CD4-positive, alpha-beta T cell treated with Interleukin-12 subunit alpha and Interleukin-12 subunit beta, for 1 hour (primary cell): ENCODE results near the gene RECQL.
"Not testable (repeated sequence)": the region's sequence is repeated elsewhere in the genome, so short reads cannot be mapped to it uniquely, and the experiment has no call there.

Source experiments
- DNase-seq: peaks from one replicate; pipeline ENCODE4 v3.0.0-alpha.2; 2020

Gene RECQL

DNA sequence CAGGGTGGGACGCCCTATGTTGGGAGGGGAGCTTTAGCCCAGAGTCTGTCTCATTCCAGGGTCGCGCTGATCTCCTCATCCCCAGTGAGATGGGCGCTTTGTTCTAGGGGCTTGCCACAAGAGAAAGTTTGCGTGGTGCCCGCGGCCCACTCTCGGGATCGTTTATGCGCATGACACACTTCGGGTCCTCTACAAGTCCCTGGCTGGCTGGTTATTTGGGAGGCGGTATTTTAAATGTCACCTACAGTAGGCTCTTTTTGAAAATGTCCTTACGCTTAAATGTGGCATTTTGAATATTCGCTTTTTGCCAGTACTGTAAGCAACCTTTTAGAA, 695 bp upstream of the RECQL start:
- DNase-seq: peak; percentile 41

DNA sequence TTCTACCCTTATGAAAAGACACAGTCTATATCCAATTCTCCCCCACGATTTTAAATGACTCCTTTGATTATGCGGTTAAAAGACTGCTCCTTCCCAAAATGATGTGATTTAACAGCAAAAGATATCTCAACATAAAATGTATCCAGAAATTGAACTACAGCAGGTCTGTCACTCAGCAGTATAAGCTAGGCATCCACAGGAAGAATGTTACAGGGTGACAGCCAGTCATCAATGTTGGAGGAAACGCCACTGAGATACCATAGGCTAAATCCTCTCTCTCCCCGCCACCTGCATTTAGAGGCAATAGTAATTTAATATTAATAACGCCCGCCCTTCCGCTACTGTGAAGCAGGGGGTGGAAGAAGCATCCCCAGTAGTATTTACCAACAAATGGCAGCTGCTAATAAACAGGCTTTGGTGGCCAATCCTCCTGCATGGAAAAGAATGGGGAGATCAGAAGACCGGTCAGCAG, 613 bp downstream of the RECQL start:
- no peak for DNase-seq

DNA sequence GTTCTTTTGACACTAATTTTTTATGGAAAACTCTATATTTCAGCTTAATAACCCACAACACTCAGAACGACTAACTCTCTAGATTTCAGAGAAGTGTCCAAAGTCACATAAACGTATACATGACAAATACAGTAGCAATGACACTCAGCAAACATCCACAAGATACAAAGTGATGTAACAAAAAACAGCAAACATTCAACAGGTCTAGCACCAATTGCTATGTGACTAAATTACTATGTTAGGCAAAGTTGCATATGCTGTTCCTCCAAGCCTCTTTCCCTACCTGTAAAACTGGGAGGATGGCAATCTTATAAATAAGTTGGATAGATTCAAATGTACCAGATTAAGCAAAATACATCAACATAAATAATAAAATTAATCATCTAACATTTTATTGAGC, 1.7 kb downstream of the RECQL start:
- no peak for DNase-seq

DNA sequence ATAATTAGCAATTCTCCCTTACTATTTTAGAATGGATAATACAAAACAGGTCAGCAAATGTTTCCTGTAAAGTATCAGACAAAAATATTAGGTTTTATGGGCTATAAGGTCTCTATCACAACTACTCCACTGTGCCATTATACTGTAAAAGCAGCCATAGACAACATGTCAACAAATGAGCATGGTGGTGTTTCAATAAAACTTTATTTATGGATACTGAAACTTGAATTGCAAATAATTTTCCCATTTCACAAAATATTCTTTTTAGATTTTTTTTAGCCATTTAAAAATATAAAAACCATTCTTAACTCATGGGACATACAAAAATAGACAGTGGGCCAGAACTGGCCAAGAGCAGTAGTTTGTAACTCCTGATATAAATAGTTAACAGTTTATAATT, 15.4 kb downstream of the RECQL start:
- no peak for DNase-seq

DNA sequence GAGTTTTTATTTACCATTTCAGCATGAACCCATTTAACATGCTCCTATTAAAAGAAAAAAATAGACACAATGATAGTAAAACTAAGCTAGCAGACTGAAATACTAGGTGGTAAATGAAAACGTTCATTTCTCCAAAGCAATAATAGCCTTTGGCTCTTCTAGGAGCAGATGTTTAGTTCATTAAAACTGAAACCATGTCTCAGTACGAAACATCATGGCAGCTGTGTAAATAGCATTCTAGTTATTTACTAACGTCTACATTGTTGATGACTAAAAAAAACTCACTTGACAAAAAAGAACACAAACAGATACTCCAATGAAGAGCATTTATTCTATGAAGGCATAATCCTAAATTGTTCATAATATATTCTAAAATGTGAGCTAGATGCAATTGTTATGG, 17.9 kb downstream of the RECQL start:
- no peak for DNase-seq

DNA sequence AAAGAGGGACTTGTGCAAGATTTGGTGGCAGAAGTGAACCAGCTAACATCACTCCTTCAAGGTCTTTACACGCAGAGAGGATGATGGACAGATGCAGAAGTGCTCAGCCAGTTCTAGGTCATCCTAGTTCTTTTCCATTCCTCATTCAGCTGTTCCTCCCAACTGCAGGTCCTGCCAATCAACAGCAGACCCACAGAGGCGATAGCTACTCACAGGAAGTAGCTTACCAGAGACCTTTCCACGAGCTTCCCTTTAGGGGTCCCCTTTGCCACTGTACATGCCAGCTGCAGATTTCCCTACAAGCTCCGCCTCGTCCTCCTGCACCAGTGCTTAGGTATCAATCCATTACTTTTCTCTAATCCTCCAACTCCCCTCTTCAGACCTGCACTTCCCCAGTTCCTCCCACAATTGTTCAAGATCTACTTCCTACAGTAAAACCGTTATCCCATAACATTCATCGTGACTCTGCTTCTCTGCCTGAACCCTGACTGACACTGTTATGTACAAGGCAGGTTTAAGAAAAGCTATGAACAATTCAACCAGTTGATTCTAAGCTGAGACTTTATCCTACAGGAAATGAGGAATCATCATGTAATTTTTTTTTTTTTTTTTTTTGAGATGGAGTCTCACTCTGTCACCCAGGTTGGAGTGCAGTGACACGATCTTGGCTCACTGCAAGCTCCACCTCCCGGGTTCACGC, 22.5 kb downstream of the RECQL start:
- no peak for DNase-seq

DNA sequence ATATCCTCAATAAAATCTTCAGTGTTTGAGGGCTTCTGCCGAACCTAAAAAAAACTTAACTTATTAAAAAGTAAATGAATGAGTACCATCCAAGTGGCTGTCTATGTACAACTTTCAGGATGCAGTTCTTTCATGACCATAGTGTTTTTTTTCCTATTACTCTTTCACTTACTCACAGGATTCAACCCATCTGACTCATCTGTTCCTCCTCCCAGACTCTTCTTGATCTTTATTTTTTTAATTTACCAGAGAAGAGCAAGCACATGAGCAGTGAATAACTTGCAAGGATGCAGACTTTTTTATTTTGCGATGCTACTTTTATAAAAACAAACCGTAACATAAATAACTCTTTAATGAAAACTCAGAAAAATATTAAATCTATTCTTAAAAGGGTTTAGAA, 24.5 kb downstream of the RECQL start:
- no peak for DNase-seq

DNA sequence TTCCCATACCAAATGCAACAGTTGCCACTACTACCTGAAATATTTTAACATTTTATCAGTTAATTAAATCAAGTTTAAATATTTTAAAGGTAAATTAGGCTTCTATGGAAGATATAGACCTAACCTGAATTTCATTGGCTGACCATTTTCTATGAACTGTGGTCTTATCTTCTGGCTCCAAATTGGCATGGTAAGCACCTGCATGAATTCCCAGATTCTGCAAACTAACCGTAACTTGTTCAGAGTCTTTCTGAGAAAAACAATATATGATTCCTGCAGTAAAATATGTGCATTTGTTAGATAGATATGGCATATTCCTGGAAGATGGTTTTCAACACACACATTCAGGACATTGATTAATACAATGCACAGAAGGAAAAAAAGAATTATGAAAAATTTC, 25.9 kb downstream of the RECQL start:
- no peak for DNase-seq

DNA sequence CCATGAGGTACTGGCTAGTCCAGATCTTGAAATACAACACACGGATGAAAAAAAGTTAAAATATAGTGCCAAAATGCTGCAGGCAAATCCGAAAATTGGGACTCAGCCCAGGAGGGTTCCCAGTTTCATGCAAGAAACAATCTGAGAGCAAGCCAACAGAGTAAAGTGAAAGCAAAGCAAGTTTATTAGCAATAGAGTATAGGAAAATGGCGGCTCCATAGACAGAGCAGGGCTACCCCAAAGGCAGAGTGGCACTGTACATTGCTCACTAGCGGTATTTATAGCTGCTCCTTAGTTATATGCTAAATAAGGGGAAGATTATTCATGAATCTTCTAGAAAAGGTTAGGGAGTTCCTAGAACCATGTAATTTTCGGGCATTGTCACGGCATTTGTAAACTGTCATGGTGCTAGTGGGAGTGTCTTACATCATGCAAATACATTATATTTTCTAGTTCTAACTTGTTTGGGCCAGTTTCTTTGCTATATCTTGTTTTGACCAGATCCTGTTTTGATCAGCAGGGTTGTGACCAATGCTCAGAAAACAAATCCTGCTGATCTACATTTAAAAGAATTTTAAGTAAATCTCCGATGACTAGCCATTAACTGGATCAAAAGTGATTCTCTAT, 29.1 kb downstream of the RECQL start:
- DNase-seq: no peak

DNA sequence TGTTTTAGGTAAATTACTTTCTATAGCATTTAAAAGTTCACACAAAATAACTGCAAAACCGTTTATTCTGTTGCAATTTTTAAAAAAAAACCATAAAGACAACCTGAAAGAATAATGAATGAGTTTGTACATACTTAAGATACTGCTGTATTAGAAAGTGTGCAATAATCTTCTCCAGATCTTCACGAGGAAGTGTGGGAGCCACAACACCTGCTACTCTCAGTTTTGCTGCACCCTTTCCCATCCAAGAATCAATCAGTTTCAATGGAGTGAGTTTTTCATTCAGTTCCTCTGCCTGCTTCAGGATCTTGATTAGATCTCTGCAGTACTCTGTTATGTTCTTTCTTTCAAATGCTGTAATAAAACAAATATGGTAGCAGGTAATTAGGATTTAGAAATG, 30.1 kb downstream of the RECQL start:
- no peak for DNase-seq

DNA sequence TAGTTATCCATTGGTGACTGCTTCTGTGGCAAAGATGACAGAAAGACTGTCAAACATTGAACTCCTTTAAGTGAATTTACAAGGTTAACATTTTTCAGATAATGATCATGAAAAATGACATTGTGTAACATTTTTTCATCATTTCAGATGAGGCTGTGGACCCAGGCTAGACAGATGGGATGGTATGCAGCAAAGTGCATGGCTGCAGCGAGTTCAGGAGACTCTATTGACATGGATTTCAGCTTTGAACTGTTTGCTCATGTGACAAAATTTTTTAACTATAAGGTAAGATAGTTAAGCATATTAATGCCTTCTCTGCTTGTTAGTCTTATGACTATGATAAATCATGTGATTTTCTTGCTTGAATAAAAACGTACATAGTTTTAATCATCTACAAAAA, 34.1 kb downstream of the RECQL start:
- not testable (repeated sequence) for DNase-seq

DNA sequence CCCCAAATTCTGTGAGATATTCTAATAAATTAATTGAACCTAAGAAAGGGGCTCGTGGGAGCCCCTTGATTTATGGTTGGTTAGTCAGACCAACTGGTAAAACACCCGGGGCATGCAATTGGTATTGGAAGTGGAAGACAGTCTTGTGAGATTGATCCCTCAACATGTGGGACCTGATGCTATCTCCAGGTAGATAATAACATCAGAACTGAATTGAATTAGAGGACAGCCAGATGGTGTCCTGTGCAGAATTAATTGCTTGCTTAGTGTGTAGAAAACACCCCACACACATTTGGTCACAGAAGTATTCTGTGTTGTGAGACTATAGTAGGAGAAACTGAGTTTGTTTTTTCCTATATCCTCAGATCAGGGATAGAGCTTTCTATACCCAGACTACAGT, 42.0 kb downstream of the RECQL start:
- no peak for DNase-seq

DNA sequence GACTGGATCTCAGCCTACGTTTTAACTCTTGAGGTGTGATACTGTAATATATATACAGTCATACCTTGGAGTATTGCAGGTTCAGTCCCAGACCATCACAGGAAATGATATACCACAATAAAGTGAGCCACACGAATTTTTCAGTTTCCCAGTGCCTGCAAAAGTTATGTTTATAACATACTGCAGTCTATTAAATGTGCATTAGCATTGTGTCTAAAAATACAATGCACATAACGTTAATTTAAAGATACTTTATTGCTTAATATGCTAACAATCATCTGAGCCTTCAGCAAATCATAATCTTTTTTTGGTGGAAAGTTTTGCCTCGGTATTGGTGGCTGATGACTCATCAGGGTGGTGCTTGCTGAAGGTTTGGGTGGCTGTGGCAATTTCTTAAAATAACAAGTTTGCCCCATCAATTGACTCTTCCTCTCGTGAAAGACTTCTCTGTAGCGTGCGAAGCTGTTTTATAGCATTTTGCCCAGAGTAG, 45.1 kb downstream of the RECQL start:
- DNase-seq: peak; percentile 72

DNA sequence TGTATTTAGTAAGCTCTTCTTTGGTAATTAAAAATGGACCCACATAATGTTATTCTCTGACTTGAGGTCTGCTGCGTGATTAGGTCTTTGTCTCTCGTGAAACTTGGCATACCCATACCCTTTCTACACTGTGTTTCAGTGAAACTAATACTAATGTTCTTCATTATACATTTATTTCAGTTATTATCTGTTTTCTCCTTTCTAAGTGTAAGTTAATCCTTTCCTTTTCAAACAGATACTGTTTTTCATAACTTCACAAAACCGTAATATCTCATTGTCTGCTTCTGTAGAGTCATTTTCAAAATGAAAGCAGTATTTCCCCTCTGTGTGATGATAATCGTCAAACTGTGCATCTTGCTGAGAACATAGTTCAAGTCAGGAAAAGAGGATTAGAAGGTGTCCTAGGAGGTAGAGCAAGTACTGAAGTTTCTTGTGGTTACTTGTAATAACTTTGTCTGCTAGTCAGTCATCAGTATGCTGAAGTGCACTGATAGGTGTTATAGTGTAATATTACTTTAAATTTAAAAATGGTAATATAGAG, 48.1 kb downstream of the RECQL start:
- peak; percentile 47 for DNase-seq

DNA sequence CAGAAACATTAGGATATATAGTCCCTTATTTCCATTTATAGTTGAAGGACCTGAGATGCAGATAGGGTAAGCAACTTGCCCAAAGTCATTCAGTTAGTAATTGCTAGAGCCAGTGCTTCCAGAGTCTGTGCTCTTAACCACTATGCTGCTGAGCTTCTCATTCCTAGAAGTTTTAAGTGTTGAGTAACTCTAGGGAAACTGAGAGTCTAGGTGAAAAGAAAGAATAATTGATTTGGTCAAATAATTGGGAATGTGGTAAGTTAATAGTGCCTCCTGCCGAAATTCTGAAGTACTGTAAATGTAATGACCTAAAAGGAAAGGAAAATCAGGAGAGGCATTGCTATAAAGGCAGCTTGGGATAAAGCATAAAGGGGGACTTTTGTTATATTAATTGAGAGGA, 49.9 kb downstream of the RECQL start:
- DNase-seq: no peak

DNA sequence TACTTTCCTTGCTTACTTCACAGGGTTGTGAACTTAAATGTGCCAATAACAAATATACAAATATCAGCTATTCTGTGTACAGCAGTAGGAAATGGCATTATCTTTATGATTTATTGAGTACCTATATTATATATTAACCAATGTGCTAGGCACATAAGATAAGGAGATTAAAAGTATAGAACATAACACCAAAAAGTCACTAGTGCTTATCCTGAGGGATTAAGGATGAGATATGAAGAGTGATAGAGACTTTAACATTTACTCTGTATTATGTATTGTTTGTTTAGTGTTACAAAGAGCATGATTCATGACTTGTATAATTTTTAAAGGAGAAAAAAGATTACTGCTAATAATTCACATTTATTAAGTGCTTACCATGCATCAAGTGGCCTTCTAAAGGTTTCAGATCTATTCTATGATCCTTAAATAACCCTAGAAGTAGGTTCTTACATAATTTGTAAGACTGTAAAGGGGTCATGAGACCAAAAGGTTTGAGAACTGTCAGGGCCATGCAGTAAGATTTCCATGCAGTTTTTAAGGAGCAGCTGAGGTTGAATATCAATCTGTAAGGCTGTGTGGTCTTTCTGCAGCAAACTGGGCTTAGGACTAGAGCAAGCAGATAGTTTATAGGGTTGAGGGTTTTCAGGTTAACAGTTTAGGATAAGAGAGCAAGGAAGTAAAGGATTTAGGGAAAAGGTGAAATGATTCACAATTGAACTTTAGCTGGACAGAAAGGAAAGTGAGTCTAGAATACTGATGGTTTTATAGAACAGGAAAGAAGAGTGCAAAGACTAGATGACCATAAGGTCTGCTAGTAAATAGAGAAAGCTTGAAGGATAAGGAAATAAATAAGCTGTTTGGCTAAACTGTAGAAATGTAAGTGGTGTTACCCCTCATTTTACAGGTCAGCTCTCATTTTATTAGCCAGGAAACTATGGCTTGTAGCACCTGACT, 57.0 kb downstream of the RECQL start:
- no peak for DNase-seq

DNA sequence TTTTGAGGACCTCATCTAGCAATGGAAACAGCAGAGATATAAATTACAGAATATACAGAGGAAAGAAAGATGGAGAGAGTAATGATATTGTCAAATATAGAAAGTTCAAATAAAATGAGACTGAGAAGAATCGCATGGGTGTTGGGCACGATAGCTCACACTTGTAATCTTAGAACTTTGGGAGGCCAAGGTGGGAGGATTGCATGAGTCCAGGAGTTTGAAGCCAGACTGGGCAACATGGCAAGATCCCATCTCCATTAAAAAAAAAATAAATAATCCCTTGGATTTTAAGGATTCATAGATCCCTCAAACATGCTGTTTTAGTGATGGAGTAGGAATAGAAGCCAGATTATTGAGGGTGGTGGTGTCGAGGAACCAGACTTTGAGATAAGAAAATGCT, 62.1 kb downstream of the RECQL start:
- no peak for DNase-seq

DNA sequence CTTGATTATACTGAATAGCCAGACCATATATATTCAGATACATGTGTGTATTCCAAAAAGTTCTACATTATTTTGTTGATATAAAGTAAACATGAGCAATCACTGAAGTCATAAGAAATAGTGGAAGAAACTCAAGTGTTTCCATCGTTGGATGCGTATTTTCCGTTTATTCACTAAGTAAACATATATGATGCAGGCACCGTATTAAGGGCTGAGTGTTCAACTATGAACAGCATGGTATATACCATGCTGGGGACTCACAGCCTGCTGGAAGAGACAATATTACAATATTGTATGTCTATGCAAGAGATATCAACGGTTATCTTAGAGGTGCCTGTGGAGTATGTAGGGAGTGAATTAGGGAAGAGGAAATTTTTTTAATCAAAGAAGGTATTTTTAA, 62.8 kb downstream of the RECQL start:
- DNase-seq: no peak

DNA sequence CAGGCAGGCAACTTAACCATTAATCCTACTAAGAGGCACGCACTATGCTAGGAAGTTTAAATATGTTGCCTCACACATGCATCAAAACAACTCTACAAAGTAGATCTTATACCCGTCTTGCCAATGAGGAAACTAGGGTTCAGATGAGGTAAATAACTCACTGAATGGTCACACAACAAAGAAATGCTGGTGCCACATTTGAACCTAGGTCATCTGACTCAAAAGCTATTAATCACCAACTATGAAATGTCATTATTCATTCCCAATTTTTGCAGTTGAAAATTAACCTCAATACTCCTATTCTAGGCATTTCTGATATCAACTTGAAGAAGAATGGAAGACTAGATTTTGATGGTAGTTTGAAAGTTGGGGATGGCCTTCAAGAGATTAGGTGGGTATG, 66.7 kb downstream of the RECQL start:
- DNase-seq: no peak

DNA sequence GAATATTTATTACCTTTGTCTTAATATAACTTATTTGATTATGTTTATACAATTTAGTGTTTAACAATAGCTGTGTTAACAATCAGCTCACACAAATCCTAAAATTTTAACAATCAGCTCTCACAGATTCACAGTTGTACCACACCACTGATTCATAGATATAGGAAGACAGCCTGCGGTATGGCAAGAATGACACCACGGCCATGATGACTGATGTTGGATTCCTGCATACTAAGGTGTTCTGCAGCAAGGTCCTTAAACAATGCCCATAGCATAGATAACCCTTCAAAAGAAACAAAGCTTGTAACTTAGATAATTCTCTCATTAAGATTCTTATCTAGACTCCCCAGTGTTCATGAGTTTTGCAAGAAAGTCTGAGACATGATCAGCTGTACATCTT, 67.9 kb downstream of the RECQL start:
- no peak for DNase-seq

DNA sequence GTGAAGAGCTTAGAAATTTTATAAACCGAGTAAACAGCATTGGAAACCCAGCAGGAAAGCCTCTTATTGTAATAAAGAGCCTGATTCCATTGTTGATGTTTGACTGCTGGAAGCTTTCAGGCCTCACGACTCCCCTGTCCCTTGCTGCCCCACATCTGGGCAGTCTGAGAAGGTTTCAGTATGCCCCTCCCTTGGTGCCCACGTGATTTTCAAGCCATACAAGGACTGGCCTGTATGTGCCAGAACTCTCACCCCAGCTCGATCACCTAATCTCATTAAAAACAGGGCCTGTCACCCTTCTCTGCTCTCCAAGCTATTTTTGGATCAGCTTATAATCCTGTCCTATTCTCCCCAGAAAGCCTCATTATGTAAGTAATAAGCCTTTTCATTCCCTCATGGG, 71.4 kb downstream of the RECQL start:
- no peak for DNase-seq

DNA sequence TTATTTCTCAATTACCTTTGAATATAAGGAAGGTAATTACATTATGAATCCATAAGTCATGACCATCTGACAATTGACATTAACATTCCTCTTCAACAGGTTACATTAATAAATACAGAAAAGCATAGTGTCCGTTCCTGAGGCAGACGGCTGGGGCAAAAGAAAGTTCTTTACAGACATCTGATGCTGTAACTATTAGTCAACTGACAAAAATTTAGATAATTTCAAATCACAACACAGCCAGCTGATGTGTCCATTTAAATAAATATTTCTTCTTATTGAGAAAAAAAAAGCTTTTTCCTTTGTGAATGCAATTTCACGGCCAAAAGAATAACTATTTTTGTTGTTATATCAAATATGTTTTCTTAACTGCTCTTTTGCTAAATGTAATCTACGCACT, 73.2 kb downstream of the RECQL start:
- no peak for DNase-seq

DNA sequence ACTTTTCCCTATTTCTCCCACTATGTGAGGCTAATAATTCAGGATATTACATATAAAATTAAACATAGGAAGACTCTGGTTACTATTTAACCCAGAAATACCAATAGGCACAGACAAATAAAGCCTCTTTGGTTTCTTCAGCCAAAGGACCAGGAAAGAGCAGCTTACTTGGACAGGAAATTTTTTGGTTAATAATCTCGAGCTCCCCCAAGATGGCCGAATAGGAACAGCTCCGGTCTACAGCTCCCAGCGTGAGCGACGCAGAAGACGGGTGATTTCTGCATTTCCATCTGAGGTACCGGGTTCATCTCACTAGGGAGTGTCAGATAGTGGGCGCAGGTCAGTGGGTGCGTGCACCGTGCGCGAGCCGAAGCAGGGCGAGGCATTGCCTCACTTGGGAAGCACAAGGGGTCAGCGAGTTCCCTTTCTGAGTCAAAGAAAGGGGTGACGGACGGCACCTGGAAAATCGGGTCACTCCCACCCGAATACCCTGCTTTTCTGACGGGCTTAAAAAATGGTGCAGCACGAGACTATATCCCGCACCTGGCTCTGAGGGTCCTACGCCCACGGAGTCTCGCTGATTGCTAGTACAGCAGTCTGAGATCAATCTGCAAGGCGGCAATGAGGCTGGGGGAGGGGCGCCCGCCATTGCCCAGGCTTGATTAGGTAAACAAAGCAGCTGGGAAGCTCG, 82.3 kb downstream of the RECQL start:
- not testable (repeated sequence) for DNase-seq
